GM18507 (cell line): ENCODE measurements around the gene MTSS2.

Experiments used
- DNase-seq: peaks from one replicate; pipeline ENCODE4 v3.0.0; 2011; ENCODE audit warnings: low read depth; ENCODE audit not compliant: insufficient read length; ENCODE audit errors: extremely low spot score
- FAIRE-seq: peaks from 2 replicates; lab custom pipeline; 2011; peaks lifted over from hg19 to GRCh38; lab: Jason Lieb, UNC

The MTSS2 gene, protein sequence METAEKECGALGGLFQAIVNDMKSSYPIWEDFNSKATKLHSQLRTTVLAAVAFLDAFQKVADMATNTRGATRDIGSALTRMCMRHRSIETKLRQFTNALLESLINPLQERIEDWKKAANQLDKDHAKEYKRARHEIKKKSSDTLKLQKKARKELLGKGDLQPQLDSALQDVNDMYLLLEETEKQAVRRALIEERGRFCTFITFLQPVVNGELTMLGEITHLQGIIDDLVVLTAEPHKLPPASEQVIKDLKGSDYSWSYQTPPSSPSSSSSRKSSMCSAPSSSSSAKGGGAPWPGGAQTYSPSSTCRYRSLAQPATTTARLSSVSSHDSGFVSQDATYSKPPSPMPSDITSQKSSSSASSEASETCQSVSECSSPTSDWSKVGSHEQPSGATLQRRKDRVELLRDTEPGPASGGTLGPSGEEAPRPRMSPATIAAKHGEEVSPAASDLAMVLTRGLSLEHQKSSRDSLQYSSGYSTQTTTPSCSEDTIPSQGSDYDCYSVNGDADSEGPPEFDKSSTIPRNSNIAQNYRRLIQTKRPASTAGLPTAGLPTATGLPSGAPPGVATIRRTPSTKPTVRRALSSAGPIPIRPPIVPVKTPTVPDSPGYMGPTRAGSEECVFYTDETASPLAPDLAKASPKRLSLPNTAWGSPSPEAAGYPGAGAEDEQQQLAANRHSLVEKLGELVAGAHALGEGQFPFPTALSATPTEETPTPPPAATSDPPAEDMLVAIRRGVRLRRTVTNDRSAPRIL

GRCh38 chr16:70685938-70686375 lies at the start of gene MTSS2:
MTSS2 (minus strand) TSS chr16:70686053; CDS start chr16:70685791, 262 bp downstream.
- DNase-seq (no peak), FAIRE-seq (no peak)

GRCh38 chr16:70735141-70735979 lies 49.5 kb upstream of the MTSS2 start:
- no peak for DNase-seq
- FAIRE-seq = no peak

DNA sequence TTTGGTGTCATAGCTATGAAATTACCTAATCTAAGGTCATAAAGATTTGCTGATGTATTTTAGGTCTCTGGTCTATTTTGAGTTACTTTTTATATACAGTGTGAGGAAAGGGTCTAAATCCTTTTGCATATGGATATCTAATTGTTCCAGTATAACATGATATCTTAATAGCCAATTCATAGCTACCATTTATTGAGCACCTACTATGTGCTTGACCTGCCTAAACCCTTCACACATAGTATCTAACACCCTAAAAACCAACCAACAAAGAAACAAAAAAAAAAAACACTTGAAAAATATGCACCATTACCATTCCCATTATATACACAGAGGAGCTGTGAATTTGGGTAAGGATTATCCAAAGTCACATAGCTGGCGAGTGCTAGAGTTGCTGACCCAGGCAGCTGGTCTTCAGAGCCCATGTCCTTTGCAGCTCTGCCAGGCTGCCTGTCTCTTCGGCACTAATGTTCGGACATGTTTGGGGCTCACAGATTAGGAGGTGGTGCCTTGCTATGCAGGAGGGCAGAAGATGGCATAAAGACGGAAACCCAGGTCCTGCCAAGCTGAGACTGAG lies 48.8 kb upstream of the MTSS2 start:
- FAIRE-seq (no peak), DNase-seq (no peak)

DNA sequence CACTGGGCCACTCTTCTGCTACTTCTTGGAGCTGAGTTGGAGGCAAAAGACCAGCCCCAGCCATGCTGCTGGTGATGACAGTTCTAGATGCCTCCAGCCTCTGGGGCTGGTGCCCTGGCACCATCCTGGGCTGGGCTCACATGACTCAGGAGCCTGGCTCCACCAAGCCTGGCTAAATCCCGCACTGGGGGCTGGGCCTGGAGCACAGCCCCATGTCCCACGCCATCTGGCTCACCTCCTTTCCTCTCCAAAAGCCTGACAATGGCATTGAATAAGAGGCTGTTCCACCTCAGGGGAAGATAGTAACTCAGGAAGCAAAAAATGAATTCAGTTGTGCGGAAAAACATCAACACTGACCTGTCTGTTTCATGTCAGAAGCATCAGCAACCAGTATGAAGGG lies 45.1 kb upstream of the MTSS2 start:
- FAIRE-seq = no peak
- no peak for DNase-seq

DNA sequence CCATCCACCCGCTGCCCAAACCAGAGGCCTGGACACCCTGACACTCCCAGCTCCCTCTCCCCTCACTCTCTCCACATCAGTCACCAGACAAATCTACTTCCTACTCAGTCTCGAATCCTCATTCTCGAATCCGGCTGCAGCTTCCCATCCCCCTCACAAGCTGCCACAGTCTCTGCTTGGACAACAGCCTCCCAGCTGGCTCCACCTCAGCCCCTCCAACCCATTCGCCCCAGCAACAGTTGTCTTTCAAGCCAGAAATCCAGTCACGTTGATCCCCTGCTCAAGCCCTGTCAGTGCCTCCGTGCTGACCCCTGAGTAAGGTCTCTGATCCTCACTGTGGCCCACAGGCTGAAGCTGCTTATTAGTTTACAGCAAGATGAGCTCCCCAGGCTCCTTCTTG lies 44.2 kb upstream of the MTSS2 start:
- no peak for FAIRE-seq
- no peak for DNase-seq

DNA sequence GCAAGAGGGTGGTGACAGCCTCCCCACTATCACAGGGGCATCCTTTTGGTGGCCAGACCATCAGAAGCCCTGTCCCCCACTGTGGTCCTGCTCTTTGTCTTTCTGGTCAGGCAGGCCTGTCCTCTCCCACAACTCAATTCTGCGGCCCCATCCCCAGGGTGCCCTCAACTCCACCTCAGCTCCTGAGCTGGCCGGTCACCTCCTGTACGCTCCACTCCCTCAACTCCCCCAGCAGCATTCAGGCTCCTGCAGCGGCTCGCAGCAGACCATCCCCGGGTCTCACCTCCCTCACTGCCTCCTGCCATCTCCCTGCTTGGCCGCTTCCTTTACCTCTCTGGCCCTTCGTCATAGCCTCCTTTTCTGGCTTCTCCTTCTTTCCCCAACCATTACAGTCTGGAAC lies 43.4 kb upstream of the MTSS2 start:
- no peak for FAIRE-seq
- no peak for DNase-seq

DNA sequence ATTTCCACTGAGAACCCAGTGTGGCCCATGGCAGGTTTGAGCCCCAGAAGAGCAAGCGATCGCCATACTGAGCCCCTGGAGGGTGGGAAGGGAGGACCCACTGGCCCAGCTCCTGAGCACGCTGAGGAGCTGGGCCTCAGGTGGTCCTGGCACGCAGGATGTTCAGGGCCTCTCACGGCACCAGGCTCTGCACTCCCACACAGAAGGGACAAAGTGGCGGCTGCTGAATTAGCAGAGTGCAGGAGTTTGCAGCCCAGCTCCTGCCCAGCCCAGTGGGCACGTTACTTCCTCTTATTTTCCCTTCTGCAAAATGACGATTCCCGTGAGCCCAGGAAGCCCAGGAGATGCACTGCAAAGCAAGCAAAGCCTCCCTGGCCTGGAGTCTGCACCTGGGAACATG lies 42.3 kb upstream of the MTSS2 start:
- FAIRE-seq (no peak), DNase-seq (no peak)

GRCh38 chr16:70726892-70727361 lies 41.1 kb upstream of the MTSS2 start:
- no peak for FAIRE-seq

GRCh38 chr16:70725912-70726828 lies 40.3 kb upstream of the MTSS2 start:
- FAIRE-seq (no peak), DNase-seq (no peak)

More at GRCh38 chr16:70726892-70727361, 41.1 kb upstream of the MTSS2 start:
- DNase-seq = no peak

GRCh38 chr16:70725024-70725911 lies 39.4 kb upstream of the MTSS2 start:
- no peak for DNase-seq
- FAIRE-seq = no peak

DNA sequence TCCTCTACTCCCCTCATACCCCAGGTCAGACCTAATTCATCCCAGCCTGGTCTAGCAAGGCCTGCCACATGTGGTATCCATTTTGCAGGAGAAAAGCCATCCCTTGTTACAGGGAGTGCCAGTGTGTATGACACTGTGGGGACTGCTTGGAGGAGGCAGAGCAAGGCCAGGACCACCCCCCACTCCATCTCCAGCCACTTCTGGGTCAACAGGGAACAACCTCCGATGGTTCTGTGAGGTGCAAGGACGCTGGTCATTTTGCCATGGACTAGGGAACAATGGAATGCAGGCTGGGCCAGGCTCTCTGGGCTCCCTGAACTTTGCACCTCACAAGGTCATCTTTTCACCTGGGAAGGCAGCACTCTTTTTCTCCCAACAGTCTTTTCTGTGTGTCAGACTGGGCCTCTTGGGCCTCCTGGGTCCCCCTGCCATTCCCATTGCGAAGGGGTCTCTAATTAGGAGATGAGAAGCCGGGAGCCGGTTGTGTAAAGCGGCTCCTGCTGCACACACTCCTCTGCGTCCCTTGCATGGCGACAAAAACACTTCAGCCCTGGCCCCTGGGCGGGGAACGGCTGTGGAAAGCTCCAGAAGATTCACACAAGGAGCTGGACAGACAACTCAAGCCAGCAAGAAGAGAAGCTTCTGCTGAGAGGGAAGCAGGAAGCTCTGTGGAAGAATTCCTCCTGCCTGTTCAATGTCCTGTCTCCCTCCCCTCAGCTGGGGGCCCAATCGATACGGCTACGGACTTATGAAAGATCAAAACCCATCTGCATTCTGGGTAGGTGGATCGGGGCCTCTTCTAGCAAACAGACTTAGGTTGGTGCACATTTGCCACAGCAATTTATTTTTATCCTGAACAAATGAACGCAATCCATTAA lies 38.5 kb upstream of the MTSS2 start:
- DNase-seq (no peak), FAIRE-seq (no peak)

DNA sequence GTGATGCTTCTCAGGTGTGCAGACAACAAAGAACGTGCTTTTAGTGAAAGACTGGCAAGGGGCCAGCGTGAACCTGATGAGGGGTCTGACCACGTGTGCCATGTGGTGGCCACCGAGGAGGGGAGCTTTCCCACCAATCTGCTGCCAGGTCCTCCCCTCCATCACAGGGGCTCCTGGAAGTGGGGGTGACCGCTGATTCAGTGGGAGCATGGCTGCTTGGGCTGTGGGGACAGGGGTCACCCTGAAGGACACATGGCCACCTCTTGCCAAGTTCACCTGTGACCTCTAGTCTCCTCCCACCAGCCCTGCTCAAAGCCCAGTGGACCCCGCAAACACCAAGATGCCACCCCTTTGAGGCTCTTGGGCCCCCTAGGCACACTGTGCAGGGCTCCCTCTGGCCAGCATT lies 37.9 kb upstream of the MTSS2 start:
- FAIRE-seq = no peak
- no peak for DNase-seq

DNA sequence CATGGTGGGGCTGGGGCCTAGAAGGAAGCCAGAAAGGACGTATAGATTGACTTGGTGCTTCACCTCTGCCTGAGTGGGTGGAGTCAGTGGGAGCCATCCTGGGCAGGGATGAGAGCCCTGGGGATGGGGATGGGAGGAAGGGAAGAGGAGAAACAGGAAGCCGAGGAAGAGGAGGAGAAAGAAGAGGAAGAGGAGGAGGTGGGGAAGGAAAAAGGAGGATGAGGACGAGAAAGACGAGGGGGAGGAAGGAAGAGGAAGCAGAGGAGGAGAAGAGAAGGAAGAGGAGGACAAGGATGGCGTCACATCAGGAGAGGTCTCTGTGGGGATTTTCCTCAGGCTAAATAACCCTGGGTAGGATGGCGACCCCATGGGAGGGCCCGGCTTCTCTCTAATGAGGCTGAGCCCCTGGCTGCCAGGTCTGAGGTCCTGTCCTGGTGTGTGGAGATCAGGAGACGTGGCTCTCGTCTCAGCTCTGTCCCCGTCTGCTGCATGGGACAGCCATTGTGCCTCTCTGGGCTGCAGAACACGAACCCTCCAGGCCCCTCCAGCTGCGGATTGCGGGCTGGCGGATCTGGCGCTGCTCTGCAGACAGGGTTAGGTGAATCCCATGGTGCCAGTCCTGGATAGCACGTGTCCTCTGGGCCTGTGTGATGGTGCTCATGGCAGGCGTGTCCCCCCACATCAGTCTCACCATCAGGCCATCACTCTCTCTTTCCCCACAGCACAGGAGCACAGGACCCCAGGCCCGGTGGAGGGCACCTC lies 35.5 kb upstream of the MTSS2 start:
- FAIRE-seq = no peak
- DNase-seq = no peak

DNA sequence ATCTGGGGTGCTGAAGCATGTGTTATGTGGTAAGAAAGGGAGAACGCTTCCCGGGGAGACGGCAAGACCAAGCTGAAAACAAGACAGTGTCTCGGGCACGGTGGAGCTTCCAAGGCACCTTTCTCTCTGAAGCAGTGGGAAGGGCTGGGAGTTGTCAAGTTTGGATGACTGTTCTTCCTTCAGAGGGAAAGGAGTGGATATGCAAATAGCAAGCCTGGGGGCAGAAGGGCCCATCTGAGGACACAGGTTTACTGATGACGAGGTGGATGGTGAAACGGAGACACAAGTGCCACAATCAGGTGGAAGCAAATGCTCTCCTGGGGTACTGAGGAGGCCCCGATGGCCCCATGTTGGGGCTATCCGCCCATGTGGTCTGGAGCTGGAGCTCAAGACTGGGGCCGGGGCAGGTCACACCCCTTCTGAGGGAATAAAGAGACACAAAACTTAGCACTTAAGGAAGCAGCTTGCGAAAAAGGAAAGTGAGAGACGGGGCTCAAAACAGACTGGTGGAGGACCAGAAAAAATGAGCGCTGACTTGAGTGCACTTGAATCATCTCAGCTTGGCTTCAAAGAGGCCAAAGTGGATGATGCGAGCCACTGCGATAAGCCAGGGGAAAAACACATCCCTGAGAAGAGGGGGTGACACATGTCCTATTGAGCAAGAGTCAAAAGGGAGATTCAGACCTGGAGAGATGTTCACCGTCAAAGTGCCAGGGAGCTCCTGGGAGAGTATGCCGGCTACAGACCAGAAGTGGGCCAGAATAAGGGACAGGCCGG lies 34.8 kb upstream of the MTSS2 start:
- no peak for DNase-seq
- FAIRE-seq = no peak

DNA sequence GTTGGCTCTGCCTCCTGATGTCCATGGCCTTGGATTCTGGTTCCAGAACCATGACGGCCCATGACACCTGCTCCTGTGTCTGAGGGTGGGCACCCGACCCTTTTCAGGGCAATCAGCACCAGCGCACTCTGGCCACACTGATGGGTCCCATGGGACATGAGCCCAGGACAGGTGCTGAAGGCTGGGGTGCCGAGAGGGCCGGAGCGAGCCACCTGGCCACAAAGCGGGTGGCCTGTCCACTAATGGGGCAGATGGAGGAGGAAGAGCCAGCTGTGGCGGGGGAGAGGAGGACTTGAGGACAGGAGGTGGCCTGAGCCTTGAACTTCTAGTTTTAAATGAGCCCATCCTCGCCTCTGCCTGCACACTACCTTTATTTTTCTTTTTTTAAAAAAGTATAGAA lies 31.2 kb upstream of the MTSS2 start:
- no peak for FAIRE-seq

More for the DNA sequence above, 31.2 kb upstream of the MTSS2 start:
- no peak for DNase-seq
